GM18951 (cell line): Measurements from ENCODE around the gene EIF3L.

Experiments used
- POLR2A ChIP-seq: IDR thresholded peaks from 4 replicates; pipeline ENCODE4 v1.6.1; 2011; ENCODE audit warnings: mild to moderate bottlenecking; ENCODE audit not compliant: insufficient read length, insufficient read depth; ENCODE audit errors: extremely low read depth
- in situ Hi-C: fragments of 300-500 bp; cut with MboI; formaldehyde crosslinking; loops from one replicate; pipeline ENCODE4 v1.12.0; 2022; ENCODE audit warnings: low sequenced_read_pairs, mixed read lengths, inconsistent platforms; ENCODE audit not compliant: unreplicated experiment

The EIF3L gene

DNA sequence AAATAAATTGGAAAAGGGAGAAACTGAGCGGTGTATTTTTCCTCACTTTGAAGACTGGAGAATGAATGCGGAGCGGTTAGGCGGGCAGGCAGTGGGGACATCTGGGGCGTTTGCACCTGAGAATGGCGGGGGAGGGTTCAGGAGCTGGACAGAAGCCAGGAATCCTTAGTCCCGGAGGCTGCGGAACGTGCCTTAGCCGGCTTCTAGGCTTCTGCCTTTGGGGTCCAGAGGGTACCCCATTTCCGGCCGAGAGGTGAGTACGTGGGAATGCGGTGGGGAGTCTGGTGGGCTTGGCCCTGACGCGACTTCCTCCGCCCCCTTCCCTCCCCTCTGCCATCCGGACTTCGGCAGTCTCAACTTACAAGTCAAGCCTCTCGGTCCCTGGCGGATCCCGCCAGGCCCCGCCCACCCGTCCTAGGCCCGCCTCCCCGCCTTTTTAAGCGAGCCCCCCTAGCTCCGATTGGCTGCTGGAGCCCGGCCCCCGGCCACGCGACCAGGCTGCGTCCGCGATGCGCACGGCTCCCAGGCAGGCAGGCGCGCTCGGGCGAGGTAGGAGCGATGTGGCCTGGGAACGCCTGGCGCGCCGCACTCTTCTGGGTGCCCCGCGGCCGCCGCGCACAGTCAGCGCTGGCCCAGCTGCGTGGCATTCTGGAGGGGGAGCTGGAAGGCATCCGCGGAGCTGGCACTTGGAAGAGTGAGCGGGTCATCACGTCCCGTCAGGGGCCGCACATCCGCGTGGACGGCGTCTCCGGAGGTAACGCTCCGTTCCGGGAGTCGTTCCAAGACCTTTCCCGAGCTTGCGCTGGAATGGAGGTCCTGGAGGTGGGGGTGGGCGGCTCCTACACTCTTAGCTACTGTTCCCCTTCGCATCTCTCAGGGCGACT is 41.6 kb upstream of the EIF3L start, which contains the start of gene GCAT:
Gene GCAT, plus strand, starts transcription at position 525 of the 884 bp plus-strand sequence. Its CDS starts 34 bp downstream, at position 559.
- in situ Hi-C loops, result no loop called here
- TF ChIP-seq POLR2A, result peak; percentile 70

DNA sequence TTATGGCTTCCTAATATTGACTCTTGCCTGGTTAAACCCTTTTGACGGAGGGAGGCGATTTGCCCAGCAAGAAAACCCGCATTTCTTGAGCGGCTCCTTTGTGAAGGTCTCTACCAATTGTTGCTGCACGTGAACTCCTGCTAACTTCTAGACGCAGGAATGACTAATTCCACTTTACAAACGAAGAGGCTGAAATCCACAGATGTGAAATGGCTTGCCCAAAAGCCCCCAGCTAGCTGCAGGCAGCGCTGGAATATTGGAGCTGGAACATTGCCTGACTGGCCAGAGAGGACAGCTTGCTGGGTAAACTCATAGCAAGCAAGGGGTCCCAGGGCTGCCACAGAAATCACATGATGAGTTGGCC is 40.9 kb upstream of the EIF3L start:
- no peak for TF ChIP-seq POLR2A
- in situ Hi-C loops, result no loop called here

DNA sequence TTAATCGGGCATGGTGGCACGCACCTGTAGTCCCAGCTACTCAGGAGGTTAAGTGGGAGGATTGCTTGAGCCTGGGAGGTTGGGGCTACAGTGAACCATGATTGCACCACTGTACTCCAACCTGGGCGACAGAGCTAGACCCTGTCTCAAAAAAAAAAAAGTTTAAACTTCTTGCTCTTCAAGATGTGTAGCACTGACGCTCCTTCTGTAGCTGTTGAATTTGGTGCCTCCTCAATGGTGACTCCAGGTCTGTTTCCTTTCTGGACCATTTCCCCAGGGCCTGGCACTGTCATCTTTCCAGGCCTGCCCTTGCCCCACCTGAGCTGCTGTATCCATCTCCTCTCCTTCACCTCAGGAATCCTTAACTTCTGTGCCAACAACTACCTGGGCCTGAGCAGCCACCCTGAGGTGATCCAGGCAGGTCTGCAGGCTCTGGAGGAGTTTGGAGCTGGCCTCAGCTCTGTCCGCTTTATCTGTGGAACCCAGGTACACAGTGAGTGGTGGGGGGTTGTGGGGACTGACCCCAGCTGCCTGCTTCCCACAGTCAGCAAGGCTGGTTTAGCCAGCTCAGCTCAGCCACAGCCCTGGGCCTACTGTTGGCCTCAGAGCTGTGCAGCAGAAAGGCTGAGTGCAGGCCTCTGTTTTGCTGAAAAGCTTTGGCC is 39.4 kb upstream of the EIF3L start:
- in situ Hi-C loops, result loop anchor here (10.0 kb wide), 2 partner anchors 65 to 155 kb away; no protein-coding TSS in a partner anchor
- no peak for TF ChIP-seq POLR2A

DNA sequence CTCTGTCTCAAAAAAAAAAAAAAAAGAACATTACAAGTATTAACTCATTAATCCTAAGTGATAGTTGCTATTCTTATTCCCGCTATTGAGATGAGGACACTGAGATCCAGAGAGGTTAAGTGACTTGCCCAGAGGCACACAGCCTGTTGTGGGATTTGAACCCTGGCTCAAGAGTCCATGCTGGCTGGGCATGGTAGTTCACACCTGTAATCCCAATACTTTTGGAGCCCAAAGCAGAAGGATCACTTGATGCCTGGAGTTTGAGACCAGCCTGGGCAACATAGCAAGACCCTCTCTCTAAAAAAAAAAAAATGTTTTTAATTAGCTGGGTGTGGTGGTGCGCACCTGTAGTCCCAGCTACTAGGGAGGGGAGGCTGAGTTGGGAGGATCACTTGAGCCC is 37.4 kb upstream of the EIF3L start:
- in situ Hi-C loops, result loop anchor here (10.0 kb wide), 2 partner anchors 63 to 153 kb away; no protein-coding TSS in a partner anchor
- TF ChIP-seq POLR2A, result no peak

DNA sequence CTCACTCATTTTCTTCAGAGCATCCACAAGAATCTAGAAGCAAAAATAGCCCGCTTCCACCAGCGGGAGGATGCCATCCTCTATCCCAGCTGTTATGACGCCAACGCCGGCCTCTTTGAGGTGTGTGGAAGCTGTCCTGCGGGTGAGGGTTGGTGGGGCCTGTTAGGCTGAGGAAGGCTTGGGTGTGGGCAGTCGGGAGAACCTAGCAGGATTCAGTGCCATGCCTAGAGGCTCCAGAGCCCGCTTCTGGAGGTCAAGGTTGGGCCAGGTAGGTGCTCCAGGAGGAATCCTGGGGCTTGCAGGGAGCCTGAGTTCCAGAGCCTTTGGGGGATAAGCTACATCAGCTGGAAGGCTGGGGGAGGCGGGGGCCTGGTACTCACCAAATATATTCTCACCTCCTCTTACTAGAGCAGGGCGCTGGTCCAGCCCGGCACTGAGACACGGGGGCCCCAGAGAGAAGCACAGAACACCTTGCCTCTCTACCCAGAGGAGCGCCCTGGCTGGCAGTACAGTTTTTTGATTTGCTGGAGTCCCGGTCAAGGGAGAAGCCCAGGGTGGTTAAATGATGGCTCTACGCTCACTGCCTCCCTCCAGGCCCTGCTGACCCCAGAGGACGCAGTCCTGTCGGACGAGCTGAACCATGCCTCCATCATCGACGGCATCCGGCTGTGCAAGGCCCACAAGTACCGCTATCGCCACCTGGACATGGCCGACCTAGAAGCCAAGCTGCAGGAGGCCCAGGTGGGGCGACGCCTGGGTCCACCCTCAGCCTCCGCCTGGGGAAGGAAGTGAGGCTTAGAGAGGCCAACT is 36.1 kb upstream of the EIF3L start:
- TF ChIP-seq POLR2A, result no peak
- in situ Hi-C loops, result loop anchor here (10.0 kb wide), 2 partner anchors 62 to 152 kb away; no protein-coding TSS in a partner anchor

DNA sequence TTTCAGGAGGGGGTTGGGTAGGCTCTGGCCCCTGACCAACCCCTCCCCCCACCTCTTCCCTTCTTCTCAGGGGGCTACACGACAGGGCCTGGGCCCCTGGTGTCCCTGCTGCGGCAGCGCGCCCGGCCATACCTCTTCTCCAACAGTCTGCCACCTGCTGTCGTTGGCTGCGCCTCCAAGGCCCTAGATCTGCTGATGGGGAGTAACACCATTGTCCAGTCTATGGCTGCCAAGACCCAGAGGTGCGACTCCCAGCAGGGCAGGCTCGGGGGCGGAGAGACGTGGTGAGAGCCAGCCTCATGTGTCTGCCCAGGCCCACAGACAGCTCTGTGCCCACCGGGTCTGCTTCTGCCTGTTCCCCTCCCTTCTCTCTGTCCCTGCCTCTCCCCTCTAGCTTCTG is 33.6 kb upstream of the EIF3L start:
- no peak for TF ChIP-seq POLR2A
- in situ Hi-C loops, result loop anchor here (10.0 kb wide), 2 partner anchors 59 to 149 kb away; no protein-coding TSS in a partner anchor

DNA sequence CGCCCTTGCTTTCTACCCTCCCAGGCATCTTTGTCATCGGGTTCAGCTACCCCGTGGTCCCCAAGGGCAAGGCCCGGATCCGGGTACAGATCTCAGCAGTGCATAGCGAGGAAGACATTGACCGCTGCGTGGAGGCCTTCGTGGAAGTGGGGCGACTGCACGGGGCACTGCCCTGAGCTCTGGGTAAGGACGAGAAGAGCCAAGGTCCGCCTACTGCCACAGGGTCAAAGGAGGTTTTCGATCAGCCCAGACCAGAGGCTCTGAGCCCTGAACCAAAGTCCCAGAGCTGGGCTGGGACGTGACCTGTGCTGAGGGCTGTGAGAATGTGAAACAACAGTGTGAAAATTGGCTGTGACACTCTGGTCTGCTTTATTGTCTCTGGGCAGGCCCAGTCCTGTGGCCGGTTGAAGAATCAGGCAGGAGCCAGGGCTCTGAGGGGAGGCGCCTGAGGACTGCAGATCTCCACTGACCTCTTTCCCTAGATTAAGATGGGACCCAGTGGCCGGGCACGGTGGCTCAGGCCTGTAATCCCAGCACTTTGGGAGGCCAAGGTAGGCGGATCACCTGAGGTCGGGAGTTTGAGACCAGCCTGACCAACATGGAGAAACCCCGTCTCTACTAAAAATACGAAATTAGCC is 32.6 kb upstream of the EIF3L start:
- in situ Hi-C loops, result loop anchor here (10.0 kb wide), 2 partner anchors 58 to 148 kb away; no protein-coding TSS in a partner anchor
- no peak for TF ChIP-seq POLR2A

DNA sequence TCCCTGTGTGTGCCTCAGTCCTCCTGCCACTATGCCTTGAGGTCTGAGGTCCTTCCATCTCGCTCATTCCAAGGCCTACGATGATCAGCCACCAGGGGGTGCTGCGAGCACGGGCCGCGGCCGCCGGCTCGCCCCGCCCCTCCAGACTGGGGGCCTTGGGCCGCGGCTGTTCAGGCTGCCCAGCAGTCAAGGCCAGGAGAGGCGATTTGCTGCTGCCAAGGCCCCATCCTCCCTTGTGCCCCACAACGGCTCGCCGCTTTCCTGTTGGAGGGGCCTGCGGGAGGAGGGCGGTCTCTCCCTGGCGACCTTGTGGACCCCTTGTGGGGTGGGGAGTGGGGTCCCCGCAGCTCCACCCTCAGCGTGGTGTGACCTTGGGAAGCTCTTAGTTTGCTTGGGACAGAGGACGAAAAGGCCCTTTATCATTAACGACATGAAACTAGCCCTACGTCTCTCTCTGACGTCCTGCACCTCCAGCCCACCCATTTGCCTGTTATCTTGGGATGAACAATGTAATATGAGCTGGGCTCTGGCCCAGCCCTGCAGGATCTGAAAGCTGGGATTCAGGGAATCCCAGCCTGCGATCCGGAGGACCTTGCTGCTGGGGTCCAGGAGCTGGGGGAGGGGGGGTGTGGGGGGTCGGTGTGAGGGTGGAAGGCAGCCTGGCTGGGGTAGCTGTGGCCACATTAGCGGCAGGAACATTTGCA is 31.4 kb upstream of the EIF3L start:
- in situ Hi-C loops, result loop anchor here (10.0 kb wide), 2 partner anchors 57 to 147 kb away; no protein-coding TSS in a partner anchor
- TF ChIP-seq POLR2A, result no peak

DNA sequence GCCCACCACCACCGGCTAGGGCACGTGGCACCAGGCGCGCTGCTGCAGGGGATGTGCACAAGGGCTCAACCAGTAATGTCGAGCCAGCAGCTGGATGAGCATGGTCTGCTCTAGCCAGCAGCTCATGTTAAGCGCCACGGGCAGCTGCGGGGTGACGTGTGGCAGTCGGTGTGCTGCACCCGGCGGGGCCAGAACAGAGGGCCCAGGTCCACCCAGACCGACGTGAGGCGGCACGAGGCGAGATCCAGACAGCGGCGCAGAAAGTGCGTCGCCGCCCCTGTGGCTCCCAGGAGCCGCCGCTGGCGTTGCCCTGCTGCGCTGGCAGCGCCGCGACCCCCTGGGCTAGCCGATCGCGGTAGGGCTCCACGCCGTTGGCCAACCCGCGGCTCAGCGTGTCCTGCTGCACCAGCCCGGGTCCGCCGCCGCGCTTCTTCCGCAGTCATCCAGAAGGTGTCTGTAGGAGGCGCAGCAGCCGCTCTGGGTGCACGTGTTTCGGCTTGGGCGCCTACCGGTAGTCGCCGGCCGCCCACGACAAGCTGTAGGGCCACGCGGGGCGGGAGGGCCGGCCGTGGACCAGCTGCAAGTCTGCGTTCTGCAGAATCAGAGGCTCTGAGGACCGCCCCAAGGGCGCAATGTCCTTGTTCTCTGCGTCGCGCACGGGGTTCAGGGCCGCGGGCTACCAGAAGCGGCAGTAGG is 30.7 kb upstream of the EIF3L start:
- in situ Hi-C loops, result loop anchor here (10.0 kb wide), 2 partner anchors 56 to 146 kb away; no protein-coding TSS in a partner anchor
- no peak for TF ChIP-seq POLR2A

DNA sequence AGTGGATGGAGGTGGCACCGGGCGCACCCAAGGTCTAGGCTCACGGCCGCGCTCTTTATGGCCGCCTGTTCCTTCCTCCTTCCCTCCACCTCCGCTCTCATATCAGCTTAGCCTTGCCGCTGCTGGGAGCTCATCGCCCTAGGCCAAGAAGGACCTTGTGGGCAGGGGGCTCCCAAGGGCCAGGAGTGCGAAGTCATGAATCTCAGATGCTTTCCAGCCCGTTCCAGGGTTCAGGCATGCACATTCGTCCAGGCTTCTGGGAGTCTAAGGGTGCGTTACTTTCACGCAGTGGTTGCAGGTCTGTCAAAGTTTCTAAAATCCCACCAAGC is 30.1 kb upstream of the EIF3L start:
- in situ Hi-C loops, result loop anchor here (10.0 kb wide), 2 partner anchors 56 to 146 kb away; no protein-coding TSS in a partner anchor
- TF ChIP-seq POLR2A, result no peak

DNA sequence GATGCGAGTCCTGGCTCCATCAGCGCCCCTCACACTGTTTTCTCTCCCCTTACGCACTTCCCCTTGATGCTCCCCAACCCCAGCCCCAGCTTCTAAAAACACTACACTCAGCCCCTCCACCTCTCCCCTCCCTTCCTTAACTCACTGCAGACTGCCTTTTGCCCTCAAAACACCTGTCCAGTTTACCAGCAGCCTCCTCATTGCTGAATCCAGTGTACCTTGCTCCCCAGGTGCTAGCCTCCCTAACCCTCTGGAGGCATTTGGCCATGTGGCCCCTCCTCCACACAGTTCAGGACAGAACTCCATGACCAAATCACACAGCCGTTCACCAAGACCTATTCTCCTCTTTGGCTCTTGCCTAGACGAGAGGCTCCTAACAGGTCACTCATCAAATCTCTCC is 28.9 kb upstream of the EIF3L start:
- in situ Hi-C loops, result no loop called here
- no peak for TF ChIP-seq POLR2A
